Suppressor macrophage treated with lipopolysaccharide for 4 hours (primary cell): Measurements from ENCODE around the gene HTT.

Source experiments
- DNase-seq: peaks from one replicate; pipeline ENCODE4 v3.0.0-alpha.2; 2020

HTT gene

DNA sequence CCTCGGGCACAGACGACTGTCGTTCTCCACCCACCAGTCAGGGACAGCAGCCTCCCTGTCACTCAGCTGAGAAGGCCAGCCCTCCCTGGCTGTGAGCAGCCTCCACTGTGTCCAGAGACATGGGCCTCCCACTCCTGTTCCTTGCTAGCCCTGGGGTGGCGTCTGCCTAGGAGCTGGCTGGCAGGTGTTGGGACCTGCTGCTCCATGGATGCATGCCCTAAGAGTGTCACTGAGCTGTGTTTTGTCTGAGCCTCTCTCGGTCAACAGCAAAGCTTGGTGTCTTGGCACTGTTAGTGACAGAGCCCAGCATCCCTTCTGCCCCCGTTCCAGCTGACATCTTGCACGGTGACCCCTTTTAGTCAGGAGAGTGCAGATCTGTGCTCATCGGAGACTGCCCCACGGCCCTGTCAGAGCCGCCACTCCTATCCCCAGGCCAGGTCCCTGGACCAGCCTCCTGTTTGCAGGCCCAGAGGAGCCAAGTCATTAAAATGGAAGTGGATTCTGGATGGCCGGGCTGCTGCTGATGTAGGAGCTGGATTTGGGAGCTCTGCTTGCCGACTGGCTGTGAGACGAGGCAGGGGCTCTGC, 166.5 kb downstream of the HTT start:
- no peak for DNase-seq

DNA sequence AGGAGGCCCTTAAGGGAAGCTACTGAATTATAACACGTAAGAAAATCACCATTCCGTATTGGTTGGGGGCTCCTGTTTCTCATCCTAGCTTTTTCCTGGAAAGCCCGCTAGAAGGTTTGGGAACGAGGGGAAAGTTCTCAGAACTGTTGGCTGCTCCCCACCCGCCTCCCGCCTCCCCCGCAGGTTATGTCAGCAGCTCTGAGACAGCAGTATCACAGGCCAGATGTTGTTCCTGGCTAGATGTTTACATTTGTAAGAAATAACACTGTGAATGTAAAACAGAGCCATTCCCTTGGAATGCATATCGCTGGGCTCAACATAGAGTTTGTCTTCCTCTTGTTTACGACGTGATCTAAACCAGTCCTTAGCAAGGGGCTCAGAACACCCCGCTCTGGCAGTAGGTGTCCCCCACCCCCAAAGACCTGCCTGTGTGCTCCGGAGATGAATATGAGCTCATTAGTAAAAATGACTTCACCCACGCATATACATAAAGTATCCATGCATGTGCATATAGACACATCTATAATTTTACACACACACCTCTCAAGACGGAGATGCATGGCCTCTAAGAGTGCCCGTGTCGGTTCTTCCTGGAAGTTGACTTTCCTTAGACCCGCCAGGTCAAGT, 167.5 kb downstream of the HTT start:
- DNase-seq = no peak

DNA sequence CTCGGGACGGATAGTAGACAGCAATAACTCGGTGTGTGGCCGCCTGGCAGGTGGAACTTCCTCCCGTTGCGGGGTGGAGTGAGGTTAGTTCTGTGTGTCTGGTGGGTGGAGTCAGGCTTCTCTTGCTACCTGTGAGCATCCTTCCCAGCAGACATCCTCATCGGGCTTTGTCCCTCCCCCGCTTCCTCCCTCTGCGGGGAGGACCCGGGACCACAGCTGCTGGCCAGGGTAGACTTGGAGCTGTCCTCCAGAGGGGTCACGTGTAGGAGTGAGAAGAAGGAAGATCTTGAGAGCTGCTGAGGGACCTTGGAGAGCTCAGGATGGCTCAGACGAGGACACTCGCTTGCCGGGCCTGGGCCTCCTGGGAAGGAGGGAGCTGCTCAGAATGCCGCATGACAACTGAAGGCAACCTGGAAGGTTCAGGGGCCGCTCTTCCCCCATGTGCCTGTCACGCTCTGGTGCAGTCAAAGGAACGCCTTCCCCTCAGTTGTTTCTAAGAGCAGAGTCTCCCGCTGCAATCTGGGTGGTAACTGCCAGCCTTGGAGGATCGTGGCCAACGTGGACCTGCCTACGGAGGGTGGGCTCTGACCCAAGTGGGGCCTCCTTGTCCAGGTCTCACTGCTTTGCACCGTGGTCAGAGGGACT, 168.8 kb downstream of the HTT start:
- DNase-seq = no peak

DNA sequence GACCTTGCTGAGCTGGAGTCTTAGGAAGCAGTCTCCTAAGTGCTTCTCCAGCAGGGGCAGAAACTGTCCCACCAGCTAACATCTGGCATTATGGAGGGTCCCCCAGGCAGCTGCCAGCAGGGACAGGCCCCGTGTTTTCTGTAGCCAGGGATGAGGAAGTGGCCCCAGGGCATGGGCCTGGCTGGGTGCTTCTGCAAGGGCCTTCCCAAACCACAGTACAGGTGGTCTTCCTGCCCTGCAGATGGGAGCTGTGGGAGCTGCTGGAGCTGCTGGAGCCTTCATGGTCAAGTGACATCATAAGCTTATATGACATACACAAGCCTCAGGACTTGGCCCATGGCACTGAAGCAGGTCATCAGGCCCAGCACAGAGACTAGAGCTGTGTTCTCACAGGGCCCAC, 169.5 kb downstream of the HTT start:
- DNase-seq = no peak

DNA sequence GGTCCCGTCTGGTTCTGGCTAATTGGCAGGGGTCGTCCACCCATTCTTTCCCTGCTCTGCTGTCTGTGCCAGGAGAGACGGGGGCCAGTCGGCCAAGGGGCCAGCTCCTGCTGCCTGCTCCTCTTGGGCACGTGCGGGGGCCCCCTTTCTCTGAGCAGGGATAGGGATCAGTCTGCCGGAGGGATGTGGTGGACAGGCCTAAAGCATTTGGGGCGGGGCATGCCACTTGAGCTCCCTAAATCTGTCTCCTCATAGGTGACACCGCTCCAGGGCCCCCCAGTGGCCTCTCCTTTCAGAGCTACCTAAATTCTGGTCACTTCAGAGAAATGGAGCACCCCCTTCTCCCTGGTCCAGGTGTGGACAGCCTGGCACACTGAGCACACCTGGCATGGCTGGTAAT, 170.3 kb downstream of the HTT start:
- DNase-seq = no peak

DNA sequence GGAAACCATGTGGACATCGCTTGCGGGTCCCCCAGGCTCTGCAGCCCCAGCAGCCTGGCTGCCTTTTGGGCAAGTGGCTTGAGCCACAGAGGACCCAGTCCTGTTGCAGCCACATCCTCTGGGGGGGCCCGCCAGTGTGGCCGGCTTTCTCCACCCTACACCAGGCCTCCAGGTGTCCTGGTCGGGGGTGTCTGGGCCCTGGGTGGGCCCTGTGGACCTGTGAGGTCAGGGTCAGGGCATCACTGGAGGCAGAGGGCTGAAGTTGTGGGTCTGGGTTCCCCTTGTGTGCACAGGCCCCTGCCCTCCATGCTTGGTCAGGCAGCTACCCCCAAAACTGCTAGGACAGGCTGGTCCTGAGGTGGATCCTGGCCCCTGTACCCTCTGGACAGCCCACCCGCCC, 171.2 kb downstream of the HTT start:
- no peak for DNase-seq

DNA sequence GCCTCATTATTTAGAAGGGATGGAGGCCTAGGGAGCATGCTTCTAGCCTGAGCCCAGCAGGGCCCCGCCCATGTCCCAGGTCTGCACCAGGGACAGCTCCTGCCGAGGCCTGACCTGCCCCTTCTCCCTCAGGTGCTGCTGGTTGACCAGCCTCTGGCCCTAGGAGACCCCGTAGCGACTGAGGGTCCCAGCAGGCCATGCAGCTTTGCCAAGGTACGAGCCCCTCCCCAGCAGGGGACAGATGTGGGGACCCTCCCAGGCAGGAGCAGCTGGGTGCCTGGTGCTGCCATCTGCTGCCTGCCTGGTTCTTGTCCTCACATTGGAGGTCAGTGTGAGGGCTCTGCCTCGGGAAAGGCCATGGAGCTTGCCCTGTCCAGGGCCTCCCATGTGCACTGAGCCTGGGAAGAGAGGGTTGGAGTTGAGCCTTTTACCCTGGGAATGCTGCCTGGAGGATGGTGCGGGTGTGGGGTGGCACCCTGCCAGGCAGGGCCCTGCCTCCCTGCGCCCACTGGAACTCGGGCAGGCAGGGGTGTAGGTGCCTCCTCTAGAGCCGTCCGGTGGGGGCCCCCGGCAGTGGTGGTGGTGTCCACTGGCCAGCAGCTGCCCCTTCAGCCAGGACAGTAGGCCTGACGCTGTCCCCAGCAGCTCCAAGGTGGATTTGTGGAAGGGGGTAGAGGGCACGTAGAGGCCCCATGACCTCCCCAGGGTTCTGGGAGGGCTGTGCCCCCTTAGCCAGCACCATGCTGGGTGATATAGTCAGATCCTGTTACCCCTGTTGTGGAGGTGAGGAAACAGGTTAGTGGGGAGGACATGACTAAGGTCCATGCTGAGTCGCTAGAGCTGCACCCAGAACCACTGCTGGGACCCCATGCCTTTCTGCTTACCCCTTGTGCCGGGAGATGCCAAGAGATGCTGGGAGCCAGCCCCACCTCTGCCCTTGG, 172.2 kb downstream of the HTT start:
- no peak for DNase-seq

DNA sequence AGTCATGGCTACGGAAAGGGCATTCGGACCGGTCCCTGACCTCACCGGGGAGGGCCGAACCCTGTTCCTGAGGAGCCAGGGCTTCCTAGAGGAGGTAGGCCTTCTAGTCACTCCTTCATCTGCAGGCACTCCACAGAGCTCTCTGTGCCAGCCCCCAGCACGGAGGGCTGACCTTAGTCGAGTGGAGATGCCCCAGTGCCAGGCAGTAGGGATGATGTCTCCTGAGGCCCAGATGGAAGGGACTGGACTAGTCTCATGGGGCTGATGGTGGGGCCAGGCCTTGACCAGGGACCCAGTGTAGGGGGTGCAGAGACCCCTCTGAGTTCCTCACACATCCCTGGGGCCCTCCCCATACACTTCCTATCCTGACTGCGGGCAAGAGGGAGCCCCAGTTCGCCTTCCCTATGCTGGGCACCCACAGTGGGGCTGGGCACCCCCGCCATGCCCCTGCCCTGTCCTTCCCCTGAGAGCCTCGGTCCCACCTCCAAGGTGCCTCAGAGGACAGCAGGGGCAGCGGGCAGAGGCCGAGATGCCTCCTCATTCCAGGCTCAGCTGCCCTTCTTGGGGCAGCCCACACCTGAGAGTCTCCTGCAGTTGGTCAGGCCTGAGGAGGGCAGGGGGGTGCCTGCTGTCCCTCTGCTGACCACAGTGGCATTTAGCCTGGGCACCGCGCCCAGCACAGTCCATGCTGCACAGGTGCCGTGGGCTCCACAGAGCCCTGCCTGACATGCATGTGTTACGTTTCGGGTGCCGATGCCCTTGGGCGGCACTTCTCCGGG, 173.1 kb downstream of the HTT start:
- no peak for DNase-seq

DNA sequence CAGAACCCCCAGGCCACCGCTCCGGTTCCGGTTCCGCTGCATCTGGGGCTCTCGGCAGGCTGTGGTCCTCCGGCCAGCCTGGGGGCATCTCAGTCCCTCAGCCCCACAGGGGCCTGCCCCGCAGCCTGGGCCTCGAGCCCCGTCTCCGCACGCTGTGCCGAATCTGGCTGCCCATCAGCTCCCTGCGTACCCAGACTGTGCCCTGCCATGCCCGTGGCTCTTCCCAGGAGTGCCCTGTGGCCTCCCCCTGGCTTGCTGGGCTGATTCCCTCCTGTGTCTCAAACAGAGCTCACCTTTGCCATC, 173.6 kb downstream of the HTT start:
- DNase-seq = no peak

DNA sequence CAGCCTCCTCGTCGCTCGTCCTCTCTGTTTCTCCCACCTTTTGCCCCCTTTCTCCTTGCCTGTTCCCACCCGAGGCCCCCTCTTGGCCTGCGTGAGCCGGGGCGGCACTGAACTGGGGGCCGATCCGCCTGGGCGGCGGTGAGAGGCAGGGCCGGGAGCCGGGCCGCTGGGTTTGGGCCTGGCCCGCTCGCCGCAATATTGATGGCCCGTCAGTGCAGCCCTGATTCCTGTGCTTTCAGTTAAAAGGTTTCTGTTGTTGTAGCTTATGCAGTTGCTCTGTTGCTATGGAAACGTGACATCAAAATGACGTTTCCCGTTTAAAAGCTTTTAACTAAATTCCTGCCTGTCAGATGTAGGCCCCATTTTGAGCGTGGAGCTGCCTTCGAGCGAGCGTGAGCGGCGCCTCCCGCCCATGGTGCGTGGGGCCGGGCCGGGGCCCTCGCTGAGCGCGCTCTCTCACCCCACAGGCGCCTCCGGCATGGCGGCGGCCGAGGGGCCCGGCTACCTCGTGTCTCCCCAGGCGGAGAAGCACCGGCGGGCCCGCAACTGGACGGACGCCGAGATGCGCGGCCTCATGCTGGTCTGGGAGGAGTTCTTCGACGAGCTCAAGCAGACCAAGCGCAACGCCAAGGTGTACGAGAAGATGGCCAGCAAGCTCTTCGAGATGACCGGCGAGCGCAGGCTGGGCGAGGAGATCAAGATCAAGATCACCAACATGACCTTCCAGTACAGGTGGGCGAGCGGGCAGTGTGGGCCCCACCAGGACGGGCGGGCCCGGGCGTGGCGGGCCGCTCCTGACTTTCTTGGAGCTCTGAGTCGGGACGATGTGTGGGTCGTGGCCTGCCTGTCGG, 174.6 kb downstream of the HTT start, which contains the start of gene MSANTD1:
MSANTD1 (plus strand) TSS at position 349 of the 851 bp plus-strand sequence; CDS start at position 413, 64 bp downstream.
- no peak for DNase-seq

DNA sequence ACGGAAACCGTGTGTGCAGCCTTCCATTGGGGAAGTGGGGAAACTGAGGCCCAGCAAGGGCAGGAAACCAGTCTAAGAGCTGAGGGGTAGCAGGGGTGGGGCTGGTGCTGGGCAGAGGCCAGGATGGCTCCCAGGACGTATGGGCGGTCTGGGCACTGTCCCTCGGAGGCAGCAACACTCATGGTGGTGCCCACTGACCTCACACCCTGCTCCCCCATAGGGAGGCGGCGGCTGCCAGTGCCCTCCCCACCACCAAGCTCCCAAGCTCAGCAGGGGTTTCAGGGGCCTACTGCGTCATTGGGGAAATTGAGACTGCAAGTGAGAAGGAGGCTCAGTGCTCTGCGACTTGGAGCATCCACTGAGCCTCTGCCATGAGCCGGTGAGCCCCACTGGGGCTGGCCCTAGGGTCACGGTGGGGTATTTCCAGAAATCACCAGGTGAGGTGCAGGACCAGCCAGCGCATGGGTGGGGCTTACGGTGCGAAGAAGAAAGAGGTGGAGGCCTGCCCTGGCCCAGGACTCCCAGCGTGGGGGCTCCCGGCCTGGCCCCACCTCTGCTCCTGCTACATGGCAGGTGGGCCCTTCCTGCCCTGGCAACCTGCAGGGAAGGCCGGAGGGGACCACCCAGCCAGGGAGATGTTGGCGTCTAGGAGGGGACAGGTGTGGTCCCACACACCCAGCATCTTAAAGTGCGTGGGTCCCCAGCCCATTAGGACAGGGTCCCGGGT, 175.4 kb downstream of the HTT start:
- DNase-seq = no peak

DNA sequence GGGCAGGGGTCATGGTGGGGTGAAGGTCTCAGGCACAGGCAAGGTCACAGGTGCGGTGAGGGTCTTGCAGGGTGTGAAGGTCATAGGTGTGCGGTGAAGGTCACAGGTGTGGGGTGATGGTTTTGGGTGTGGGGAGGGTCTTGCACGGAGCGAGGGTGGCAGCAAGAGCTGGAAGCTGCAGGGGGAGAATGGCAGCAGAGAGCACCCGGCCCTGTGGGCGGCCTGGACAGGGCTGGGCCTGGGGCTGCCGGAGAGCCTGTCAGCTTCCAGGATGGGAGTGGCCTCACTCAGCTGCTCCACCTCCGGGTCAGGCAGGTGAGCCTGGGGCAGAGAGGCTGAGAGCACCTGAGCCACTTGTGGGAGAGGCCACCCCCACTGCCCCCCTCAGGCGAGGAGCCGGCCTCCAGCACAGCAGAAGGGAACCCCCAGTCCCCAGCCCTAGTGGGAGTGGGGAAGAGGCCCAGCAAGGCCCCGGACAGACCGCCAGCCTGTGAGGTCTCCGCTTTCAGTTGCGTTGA, 176.0 kb downstream of the HTT start:
- no peak for DNase-seq

DNA sequence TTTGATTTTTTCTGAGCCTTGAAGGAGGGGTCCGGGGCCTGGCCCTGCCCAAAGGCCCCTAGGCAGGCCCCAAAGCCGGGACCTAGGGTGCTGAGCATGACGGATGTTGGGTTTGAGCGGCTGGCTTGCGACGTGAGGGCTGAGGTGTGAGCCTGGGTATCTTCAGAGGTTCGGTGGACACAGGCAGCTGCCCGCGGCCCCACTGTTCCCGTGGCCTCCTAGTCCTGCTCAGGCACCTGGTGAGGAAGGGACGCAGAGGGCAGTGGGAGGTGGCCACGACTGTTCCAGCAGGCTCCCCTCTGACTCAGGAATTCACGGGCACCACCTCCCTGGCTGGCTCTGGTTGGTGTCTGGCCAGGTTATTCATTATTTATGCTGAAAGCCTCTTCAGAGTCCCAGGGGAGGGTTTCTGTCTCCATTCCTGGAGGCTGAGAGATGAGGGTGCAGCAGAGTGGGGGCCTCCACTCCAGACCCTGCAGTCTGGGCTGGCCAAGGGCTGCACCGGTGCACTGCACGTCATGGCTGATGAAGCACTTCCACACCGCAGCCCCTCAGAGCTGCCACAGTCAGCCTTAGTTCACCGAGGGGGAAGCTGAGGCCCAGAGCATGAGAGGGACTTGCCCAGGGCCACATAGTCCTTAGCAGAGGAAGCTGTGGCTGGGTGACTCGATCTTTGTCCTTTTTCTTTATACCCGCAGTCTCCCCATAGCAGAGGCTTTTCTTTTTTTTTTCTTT, 176.6 kb downstream of the HTT start:
- peak; percentile 12 for DNase-seq

DNA sequence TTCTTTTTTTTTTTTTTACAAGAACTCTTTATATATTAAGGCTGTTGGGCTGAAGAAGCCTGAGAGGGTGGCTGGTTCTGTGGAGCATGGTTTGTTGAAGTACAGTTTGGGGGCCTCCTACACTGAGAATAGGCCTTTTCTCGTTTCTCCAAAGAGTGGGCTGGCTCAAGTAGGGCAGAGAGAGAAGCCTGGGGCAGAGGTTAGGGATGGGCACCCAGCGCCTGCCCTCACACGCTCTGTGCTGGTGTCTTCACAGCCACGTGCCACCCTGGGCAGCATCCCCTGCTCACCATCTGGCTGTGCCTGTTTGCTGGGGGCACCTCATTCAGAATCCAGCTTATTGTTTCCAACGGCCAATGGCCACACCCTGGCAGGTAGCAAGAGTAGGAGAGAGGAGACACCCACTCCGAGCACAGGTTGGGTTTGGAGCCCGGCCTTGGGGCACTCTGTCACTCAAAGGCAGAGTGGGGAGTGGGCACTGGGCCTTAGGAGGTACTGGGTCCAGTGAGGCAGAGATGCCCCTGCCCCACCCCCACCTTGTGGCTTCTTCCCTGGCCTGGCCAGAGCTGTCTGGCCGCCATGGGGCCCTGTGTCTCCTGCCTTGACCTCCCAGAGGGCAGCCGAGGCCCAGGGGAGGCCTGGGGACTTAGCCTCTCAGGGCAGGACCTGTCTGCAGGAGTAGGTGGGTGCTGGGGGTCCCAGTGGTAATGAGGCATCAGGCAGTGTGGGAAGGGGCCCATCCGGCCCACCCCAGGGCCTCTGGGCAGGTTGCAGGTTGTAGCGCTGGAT, 177.4 kb downstream of the HTT start:
- no peak for DNase-seq

DNA sequence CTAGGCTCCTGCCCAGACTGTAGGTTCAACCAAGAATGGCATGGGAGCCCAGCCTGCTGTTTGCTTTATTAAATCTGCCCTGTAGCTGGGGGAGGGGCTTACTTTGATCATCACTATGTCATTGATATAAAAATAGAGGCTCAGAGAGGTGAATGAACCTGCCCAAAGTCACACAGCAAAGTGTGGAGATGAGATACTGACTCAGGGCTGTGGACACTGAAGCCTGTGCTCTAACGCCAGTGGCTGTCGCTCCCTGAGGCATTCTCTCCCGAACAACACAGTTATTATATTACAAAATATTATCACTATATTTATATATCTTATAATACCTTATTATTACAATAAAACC, 178.0 kb downstream of the HTT start:
- DNase-seq = no peak

DNA sequence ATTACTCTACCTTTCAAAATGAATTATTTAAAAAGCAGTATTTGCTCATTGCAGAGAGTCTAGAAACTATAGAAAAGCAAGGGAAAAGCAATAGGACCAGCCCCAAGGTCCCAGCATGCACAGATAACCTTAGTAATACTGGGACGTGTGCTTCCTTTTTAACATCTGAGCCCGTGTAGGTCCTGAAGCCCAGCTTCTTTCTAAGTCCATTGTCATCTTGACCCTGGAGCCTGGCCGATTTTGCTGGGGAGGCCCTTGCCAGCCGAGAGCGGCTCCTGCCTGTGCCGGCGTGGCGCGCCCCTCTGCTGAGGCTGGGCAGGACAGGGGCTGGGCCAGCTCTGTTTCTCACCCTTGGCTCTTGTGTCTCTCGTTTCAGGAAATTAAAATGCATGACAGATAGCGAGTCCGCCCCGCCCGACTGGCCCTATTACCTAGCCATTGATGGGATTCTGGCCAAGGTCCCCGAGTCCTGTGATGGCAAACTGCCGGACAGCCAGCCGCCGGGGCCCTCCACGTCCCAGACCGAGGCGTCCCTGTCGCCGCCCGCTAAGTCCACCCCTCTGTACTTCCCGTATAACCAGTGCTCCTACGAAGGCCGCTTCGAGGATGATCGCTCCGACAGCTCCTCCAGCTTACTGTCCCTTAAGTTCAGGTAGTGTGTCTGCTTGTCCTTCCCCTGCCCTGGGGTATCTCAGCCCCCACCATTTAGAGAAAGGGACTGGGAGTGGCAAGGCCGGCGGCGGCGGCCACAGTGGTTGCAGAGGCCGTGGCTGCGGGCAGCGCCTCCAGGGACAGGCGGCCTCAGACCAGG, 178.6 kb downstream of the HTT start:
- no peak for DNase-seq

DNA sequence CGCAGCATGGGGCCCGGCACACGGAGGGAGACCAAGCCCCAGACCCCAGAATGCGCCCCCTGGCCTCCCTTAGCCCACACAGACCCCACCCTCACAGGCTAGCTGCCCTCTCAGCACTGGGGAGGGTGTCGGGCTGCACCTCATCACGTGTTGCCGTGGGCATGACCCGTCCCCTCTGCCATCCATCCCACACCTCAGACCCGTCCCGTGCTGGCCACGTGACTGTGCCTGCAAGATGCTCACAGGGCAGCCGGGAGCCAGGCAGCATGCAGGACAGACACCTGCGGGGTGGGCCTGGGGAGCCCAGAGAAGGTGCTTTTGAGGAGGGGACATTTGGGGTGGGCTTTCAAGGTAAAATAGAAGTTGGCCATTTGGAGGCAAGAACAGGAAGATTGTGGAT, 179.3 kb downstream of the HTT start:
- no peak for DNase-seq

DNA sequence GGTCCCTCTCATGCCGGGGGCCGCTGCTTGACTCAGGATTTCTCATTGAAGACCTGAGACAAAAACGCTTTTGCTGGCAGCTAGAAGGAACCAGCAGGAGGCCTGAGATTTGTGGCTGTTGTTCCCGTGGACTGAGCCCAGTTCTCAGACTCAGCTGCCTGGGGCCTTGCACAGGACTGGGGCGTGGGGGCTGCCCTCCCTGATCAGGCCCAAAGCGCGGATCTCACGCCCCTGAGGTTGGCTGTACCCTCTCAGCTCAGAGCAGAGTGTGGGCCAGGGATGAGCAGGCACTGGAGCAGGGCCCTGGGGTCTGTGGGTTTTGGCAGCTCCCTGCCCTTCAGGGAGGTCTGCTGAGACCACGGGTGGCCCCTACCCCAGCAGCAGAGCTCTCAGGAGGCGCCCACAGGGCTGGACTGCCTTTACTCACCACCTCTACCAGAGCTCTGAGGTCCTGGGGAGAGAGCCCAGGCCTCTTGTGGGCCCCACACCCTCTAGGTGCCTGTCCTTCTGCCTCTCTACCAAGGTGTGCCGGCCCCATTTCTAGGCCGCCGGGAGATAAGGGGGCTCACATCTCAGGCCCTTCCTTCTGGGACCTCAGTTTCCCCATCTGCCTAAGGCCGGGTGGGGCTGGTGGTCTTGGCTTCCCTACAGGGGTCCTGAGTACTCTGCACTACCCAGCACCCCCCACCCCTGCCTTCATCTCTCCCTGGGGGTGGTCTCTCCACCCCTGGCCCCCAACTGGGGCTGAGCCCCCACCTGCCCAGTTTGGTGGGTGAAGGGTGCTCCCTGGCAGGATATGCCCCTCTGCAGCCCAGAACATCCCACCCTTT, 180.0 kb downstream of the HTT start:
- no peak for DNase-seq
